Naive B cell (primary cell): ENCODE measurements around the gene SMPD3. TPM values are rescaled to one million over a fixed set of nuclear protein-coding genes. Genes with fewer than 3 reads are reported as not detected.
A peak's percentile ranks its signal among the peaks of the same experiment; 100 is the strongest.

ENCODE experiments used
- ATAC-seq, 2 donors: fragments of 150-1000 bp; cut with Tn5 transposase; 2 replicates each; pipeline ENCODE4 v1.10.0; 2021; ENCODE audit warnings: low read depth in 2 of 2, mild to moderate bottlenecking in 2 of 2, moderate library complexity in 2 of 2
- DNase-seq: peaks from one replicate; pipeline ENCODE4 v3.0.0; 2022
- H3K27ac Mint-ChIP-seq, 6 donors: one replicate each; pipeline ENCODE4 v1.8.0; 2020 to 2022; ENCODE audit warnings: mild to moderate bottlenecking in 6 of 6, mixed read lengths in 6 of 6, moderate library complexity in 5 of 6, inconsistent platforms in 2 of 6
- H3K27me3 Mint-ChIP-seq, 3 donors: one replicate each; pipeline ENCODE4 v1.8.0; 2021 to 2022; ENCODE audit warnings: mixed read lengths in 3 of 3, mild to moderate bottlenecking in 1 of 3
- H3K36me3 Mint-ChIP-seq, 2 donors: one replicate each; pipeline ENCODE4 v1.8.0; 2020 to 2022; ENCODE audit warnings: mixed read lengths in 2 of 2, inconsistent platforms in 1 of 2, mild to moderate bottlenecking in 1 of 2
- H3K4me1 Mint-ChIP-seq, 3 donors: one replicate each; pipeline ENCODE4 v1.8.0; 2020 to 2022; ENCODE audit warnings: mixed read lengths in 3 of 3, inconsistent platforms in 1 of 3, mild to moderate bottlenecking in 1 of 3, moderate library complexity in 1 of 3
- H3K4me3 Mint-ChIP-seq, 8 donors: one replicate each; pipeline ENCODE4 v1.8.0; 2020 to 2022; ENCODE audit warnings: mild to moderate bottlenecking in 8 of 8, mixed read lengths in 8 of 8, moderate library complexity in 8 of 8, inconsistent platforms in 2 of 8
- H3K9me3 Mint-ChIP-seq, 7 donors: one replicate each; pipeline ENCODE4 v1.8.0; 2020 to 2022; ENCODE audit warnings: mixed read lengths in 7 of 7, mild to moderate bottlenecking in 5 of 7, inconsistent platforms in 2 of 7, moderate library complexity in 1 of 7
- polyA plus RNA-seq, 6 donors: library from polyadenylated mRNA; unstranded; fragments of 300-500 nt; fragmentation: Illumina TruSeq; gene quantifications; one replicate each; pipeline ENCODE4 v1.2.3, GENCODE V29; 2021; ENCODE audit warnings: low read depth in 6 of 6

The SMPD3 gene
- polyA plus RNA-seq, 6 donors from 2014 or later = 0.18 to 2.2 (median 0.41) TPM; not detected in 1

DNA sequence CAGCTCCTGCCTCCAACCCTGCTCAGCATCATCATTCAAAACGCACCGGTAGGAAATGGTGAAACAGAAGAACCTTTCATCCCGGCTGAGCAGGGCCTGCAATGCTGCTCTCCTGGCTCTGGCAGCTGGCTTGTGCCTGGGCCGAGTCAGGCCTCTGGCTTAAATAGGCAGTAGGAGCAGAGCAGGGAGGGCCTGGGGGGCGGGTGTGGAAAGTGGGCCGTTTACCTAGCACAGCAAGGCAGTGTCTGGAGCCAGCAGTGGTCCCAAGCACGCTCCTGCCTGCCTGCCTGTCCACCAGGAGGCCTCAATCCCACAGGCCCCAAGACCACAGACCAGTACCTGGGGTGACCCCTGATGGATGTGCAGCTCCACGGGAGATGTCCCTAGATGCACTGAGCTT is 59.3 kb downstream of the SMPD3 start:
- Mint-ChIP-seq H3K27me3 (no peaks in the 10 kb centered on the region), H3K27ac (no peak overlapping the region), H3K36me3 (no peaks in the 10 kb centered on the region), H3K4me3 (no peak overlapping the region), H3K4me1 (peaks cover 16 to 18% (median 16%) of the 10 kb centered on the region in 3 donors), H3K9me3 (no peaks in the 10 kb centered on the region)
- no peak for ATAC-seq
- no peak for DNase-seq

DNA sequence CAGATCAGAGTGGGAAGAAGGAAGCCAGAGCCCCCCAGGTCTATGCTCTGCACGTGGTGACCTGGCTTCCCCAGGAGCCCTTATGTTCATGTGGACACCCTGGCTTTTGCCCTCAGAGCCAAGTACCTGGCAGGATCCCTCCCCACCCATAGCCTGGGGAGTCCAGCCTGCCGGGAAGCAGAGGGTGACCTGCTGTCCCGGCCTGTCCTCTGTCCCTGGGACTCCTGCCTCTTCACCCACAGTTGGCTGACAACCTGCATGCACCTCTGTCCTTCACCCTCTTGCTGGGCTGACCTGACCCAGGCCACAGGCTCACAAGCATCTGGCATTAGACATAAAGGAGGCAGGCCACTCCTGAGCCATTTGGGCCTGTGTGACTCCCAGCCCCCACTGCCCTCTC is 60.2 kb downstream of the SMPD3 start:
- no peak overlapping the region for H3K4me3 Mint-ChIP-seq
- DNase-seq (no peak), ATAC-seq (no peak)
- H3K36me3 Mint-ChIP-seq = no peaks in the 10 kb centered on the region
- H3K9me3 Mint-ChIP-seq = no peaks in the 10 kb centered on the region
- H3K4me1 Mint-ChIP-seq = peaks cover 23 to 27% (median 25%) of the 10 kb centered on the region in 3 donors
- H3K27me3 Mint-ChIP-seq = no peaks in the 10 kb centered on the region
- no peak overlapping the region for H3K27ac Mint-ChIP-seq

DNA sequence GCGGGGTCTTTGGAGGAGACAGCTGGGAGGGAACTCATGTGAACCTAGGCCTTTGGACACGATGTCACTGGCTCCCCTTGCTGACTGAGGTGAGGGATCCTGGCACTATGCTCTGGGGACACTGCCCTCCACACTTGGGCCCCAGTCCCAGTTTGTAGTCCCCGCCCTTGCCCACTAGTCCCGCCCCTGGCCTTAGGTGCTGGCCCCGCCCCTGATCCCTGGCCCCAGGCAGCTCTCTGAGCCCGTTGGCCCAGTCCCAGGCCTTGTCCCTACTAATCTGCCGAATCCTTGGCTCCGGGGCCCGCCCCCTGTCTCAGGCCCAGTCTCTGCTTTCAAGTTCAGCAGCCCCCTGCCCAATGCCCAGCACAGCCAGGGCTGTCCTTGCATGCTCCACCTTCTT is 61.0 kb downstream of the SMPD3 start:
- H3K27ac Mint-ChIP-seq = peak overlapping the region in 1 of 6 donors; percentile 22
- no peaks in the 10 kb centered on the region for H3K36me3 Mint-ChIP-seq

DNA sequence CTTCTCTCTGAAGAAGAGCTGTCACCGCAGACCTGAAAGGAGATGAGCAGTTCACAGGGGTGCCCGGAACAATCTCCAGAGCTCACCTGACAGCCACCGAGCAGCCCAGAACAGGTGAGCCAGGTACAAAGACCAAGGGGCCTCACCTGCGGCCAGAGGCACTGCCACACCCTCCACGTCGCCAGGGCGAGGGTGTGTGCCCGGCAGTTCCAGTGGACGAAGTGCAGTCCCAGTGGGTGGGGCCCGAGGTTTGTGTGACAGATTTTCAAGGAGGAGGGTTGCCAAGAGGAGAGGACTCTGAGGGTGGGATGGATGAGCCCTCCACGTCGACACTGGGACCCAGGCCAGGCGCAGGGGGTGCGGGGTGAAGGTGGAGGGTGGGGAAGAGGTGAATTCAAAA is 61.7 kb downstream of the SMPD3 start:
- no peaks in the 10 kb centered on the region for H3K27me3 Mint-ChIP-seq
- no peaks in the 10 kb centered on the region for H3K9me3 Mint-ChIP-seq
- H3K4me1 Mint-ChIP-seq = peaks cover 34 to 41% (median 39%) of the 10 kb centered on the region in 3 donors
- peak overlapping the region in 1 of 8 donors; percentile 69 for H3K4me3 Mint-ChIP-seq
- DNase-seq (no peak), ATAC-seq (no peak)
- no peaks in the 10 kb centered on the region for H3K36me3 Mint-ChIP-seq
- no peak overlapping the region for H3K27ac Mint-ChIP-seq

More for the DNA sequence above, 61.0 kb downstream of the SMPD3 start:
- no peak for ATAC-seq
- no peak for DNase-seq
- Mint-ChIP-seq H3K4me3 (no peak overlapping the region), H3K27me3 (no peaks in the 10 kb centered on the region), H3K9me3 (no peaks in the 10 kb centered on the region), H3K4me1 (peaks cover 27 to 34% (median 32%) of the 10 kb centered on the region in 3 donors)

DNA sequence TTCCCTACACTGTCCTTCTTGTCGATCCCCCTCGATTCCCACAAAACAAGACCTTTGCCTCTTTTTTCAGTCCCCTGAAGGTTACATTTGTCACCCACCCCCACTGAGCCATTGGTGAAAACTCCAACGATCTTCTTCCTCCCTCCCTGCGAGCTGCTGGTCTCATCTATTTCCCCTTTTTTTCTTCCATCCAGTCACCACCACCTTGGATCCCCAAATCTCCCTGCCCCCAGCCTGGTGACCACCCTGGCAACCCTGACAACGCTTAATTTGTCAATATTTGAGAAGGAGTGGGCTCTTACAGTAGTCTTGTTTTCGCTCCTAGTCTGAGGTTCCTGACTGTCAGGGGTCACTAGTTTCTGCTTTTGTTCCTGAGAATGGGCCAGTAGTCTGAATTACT is 62.9 kb downstream of the SMPD3 start:
- H3K36me3 Mint-ChIP-seq = no peaks in the 10 kb centered on the region
- H3K27ac Mint-ChIP-seq = peak overlapping the region in 4 of 6 donors; percentile 2 to 75 (median 37)
- no peaks in the 10 kb centered on the region for H3K9me3 Mint-ChIP-seq
- H3K4me1 Mint-ChIP-seq = peaks cover 39 to 50% (median 48%) of the 10 kb centered on the region in 3 donors
- ATAC-seq (no peak), DNase-seq (no peak)
- H3K27me3 Mint-ChIP-seq = no peaks in the 10 kb centered on the region
- no peak overlapping the region for H3K4me3 Mint-ChIP-seq

DNA sequence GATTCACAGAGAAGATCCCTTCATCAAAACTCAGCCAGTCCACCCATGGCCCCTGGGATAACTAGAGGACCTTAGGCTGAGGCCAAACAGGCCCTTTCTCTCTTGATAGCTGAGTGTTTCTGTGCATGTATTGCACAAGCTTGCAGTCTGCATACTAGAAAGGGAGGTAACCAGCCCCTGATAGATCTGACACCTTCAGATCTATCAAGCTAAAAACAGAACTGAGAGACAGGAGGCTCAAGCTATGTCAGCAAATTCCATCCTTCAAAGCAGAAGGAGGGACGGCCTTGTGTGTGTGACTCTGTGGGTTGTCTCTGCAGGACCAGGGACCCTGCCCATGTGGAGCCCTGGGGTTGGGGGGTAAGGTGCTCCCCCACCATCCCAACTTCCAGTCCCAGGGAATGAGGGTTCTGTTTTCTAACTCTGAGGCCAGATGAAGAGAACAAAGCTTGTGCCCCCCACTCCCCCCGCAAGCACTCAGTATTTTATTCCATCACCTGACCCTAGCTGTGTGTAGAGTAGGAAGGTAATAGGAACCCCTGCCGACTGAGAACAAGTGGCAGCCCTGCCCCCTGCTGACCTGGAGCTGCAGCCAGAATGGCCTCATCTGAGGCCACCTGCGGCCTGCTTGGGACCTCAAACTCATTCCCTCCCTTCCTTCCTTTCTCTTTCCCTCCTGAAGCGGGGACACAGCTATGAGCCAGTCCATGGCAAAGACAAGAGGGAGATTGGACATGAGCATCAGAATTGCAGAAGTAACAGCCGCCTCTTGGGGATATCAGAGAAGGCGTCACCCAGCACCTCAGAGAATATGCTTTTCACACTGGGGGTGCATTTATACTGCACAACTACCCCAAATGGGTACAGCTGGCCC is 63.8 kb downstream of the SMPD3 start:
- Mint-ChIP-seq H3K9me3 (no peaks in the 10 kb centered on the region), H3K4me3 (peak overlapping the region in 5 of 8 donors; percentile 7 to 53 (median 12)), H3K27me3 (no peaks in the 10 kb centered on the region), H3K27ac (peak overlapping the region; percentile 18 to 93 (median 78)), H3K36me3 (no peaks in the 10 kb centered on the region), H3K4me1 (peaks cover 39 to 50% (median 48%) of the 10 kb centered on the region in 3 donors)
- ATAC-seq = peak; percentile 45 to 63
- DNase-seq = no peak

DNA sequence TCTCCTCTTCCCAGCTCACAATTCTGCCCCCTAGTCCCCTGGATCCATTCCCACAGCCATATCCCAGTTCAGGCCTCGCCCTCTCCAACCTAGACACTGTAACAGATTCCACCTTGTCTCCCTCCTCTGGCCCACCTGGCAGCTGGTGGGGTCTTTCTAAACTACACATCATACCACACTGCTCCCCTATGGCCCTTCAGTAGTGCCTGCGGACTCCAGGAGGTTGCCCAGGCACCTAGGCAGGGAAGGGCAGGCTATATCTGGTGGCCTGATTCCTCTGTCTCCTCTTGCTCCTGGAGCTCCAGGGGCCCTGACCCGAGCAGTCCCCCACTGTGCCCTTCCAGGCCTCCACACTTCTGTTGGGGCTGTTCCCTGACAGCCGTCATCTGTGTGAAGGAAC is 64.5 kb downstream of the SMPD3 start:
- no peak for DNase-seq
- H3K4me1 Mint-ChIP-seq = peaks cover 39 to 50% (median 48%) of the 10 kb centered on the region in 3 donors
- H3K36me3 Mint-ChIP-seq = no peaks in the 10 kb centered on the region
- no peaks in the 10 kb centered on the region for H3K27me3 Mint-ChIP-seq
- H3K4me3 Mint-ChIP-seq = peak overlapping the region in 2 of 8 donors; percentile 20 to 29
- H3K27ac Mint-ChIP-seq = peak overlapping the region; percentile 12 to 83 (median 45)
- no peaks in the 10 kb centered on the region for H3K9me3 Mint-ChIP-seq
- ATAC-seq = no peak

DNA sequence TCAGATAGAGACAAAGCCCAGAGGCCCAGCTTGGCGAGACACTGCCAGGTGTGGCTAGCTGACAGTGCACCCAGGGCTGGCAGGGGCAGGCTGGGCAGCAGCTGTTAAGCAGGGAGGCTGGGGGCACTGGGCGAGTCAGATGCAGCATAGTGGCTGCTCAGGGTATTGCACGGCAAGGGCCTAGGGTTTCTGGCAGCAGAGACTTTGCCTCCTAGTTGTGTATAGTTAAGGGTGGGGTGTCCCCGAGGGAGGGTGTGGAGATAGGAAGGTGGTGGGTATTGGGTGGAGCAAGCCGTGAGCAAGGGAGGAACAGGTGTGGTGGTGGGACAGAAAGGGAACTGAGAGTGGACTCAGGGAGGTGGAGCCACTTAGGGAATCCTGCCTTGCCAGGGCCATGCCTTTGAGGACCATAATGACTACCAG is 66.0 kb downstream of the SMPD3 start:
- H3K9me3 Mint-ChIP-seq = no peaks in the 10 kb centered on the region
- peaks cover 39 to 50% (median 48%) of the 10 kb centered on the region in 3 donors for H3K4me1 Mint-ChIP-seq
- peak; percentile 35 for DNase-seq
- H3K4me3 Mint-ChIP-seq = peak overlapping the region in 6 of 8 donors; percentile 17 to 80 (median 56)
- peak; percentile 72 to 82 for ATAC-seq
- peak overlapping the region in 5 of 6 donors; percentile 30 to 74 (median 62) for H3K27ac Mint-ChIP-seq
- no peaks in the 10 kb centered on the region for H3K36me3 Mint-ChIP-seq
- no peaks in the 10 kb centered on the region for H3K27me3 Mint-ChIP-seq

DNA sequence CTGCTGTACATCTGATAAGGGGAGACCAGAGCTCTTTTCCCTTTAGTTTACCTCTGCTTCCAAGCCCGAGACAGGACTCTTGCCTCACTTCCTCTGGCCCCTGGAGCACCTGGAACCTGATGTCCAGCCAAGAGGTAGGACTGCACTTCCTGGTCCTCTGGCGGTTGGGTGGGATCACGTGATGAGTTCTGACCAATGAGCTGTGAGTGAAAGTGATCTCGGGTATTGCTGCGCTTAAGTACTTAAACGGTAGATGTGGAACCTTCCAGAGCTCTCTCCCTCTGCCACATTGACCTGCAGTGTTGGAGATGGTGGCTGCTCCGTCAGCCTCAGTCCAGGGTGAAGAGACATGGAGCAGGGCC is 67.0 kb downstream of the SMPD3 start:
- DNase-seq = no peak
- H3K9me3 Mint-ChIP-seq = no peaks in the 10 kb centered on the region
- H3K27ac Mint-ChIP-seq = peak overlapping the region in 2 of 6 donors; percentile 14 to 70
- H3K4me1 Mint-ChIP-seq = peaks cover 39 to 50% (median 48%) of the 10 kb centered on the region in 3 donors
- H3K36me3 Mint-ChIP-seq = no peaks in the 10 kb centered on the region
- no peak for ATAC-seq
- H3K4me3 Mint-ChIP-seq = peak overlapping the region in 4 of 8 donors; percentile 24 to 80 (median 56)
- H3K27me3 Mint-ChIP-seq = no peaks in the 10 kb centered on the region

DNA sequence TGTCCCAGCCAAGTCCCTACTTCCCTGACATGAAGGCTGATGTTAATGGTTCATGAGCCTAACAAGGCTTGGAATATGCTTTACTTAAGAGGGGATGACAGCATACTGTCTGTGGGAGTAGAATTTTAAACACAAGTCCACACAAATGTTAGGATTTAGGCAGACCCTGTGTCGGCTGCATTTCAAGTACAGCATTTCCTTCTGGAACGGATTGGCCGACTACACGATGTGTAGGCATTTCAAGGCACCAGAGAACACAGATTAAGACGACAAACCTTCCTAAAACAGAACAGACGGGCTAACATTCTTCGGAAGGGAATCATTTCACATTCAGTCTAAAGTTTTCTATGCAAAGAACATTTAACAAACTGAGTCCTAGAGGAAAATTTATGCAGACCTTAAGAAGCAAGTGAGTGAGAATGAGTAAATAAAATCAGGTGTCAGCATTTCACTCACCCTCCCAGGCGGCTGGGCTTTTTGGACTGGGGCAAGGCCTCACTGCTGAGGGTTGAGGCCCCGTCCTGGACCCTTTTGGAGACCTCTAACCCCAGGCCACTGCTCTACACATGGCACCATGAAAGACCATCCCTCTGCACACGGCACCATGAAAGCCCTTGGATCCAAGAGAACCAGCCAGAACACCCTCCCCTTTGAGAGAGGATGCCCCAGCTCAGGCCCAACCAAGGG is 67.5 kb downstream of the SMPD3 start:
- Mint-ChIP-seq H3K9me3 (no peaks in the 10 kb centered on the region), H3K27ac (peak overlapping the region in 4 of 6 donors; percentile 70 to 91 (median 77)), H3K27me3 (no peaks in the 10 kb centered on the region), H3K4me1 (peaks cover 39 to 50% (median 48%) of the 10 kb centered on the region in 3 donors), H3K4me3 (peak overlapping the region in 1 of 8 donors; percentile 24), H3K36me3 (no peaks in the 10 kb centered on the region)
- no peak for DNase-seq
- ATAC-seq = no peak

DNA sequence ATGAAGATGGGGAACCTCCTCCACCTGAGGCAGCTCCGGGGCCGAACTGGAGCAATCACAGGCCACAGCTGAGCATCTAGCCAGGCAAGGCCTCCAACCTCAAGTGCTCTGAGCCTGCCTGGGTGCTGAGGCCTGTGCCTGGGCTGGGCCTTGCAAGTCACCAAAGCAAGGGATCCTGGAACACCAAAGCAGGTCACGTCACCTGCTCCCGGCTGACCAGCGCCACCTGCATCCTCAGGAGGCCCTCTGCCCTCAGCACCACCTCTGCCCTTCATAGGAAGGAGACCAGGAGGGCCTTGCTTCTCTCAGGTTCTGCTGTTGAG is 68.0 kb downstream of the SMPD3 start:
- H3K27ac Mint-ChIP-seq = peak overlapping the region in 3 of 6 donors; percentile 70 to 91 (median 70)
- no peaks in the 10 kb centered on the region for H3K36me3 Mint-ChIP-seq
- ATAC-seq (no peak), DNase-seq (no peak)
- peak overlapping the region in 1 of 8 donors; percentile 24 for H3K4me3 Mint-ChIP-seq
- H3K4me1 Mint-ChIP-seq = peaks cover 36 to 47% (median 43%) of the 10 kb centered on the region in 3 donors
- H3K27me3 Mint-ChIP-seq = no peaks in the 10 kb centered on the region
- H3K9me3 Mint-ChIP-seq = no peaks in the 10 kb centered on the region

DNA sequence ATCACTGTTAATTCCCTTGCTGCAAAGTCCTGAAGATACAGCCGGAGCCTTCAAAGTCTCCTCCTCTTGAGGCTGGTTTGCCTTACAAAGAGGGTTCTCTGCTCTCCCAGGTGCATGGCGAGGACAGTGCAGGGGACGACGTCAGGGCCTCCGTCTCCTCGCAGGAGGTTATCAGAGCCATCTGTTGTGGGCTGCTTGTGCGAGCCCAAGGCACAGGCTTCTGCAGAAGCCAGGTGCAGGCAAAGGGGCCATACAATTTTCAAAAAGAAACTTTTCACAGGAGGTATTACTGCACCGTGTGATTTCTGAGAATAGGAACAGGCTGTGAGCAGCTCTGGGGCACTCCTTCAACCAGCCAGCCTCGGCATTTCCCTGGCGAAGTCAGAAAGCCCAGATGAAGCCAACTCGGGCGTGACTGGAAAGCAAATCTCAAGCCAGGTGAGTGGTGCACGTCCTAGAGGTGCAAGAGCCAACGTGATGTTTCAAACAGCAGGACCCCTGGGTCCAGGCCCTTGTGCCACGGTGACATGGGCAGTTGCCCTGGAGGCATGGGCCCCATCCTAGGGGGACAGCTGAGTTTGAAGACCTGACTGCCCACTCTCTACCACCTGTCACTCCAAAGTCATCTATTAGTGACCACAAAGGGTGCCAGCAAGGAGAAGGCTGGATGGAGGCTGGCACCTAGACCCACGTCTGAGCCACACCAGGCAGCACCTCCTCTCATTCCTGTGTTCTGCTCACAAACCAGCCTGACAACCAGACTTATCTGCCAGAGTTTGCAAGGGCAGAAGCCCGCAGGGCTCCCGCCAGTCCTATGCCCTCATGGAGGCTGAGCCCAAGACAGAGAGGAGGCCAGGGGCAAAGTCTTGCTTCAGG is 68.6 kb downstream of the SMPD3 start:
- Mint-ChIP-seq H3K9me3 (no peaks in the 10 kb centered on the region), H3K4me1 (peaks cover 30 to 41% (median 37%) of the 10 kb centered on the region in 3 donors), H3K27ac (no peak overlapping the region), H3K4me3 (no peak overlapping the region), H3K27me3 (peaks cover 0 to 6% (median 0%) of the 10 kb centered on the region in 3 donors), H3K36me3 (no peaks in the 10 kb centered on the region)
- DNase-seq (no peak), ATAC-seq (no peak)
